Liver (tissue), 3 donors: Measurements from ENCODE around the gene MKI67.

Source experiments
- CTCF ChIP-seq: fragments of 150-350 bp; IDR thresholded peaks from 2 replicates; pipeline ENCODE4 v1.5.1; 2017; ENCODE audit warnings: improper control_type of control experiment, low read depth, low read length; ENCODE audit not compliant: missing input control
- EGR1 ChIP-seq, 2 donors: IDR thresholded peaks; 2 replicates each; pipeline ENCODE4 v1.6.1; 2016 to 2018; ENCODE audit warnings: antibody characterized with exemption in 2 of 2, low read depth in 2 of 2
- FOXA2 ChIP-seq: IDR thresholded peaks from 2 replicates; pipeline ENCODE4 v1.6.1; 2016; ENCODE audit warnings: antibody characterized with exemption
- TAF1 ChIP-seq: conservative IDR thresholded peaks from 2 replicates; pipeline ENCODE4 v1.6.1; 2016; ENCODE audit warnings: antibody characterized with exemption, mild to moderate bottlenecking
- donor health status: healthy.
- donor health status: healthy.

DNA sequence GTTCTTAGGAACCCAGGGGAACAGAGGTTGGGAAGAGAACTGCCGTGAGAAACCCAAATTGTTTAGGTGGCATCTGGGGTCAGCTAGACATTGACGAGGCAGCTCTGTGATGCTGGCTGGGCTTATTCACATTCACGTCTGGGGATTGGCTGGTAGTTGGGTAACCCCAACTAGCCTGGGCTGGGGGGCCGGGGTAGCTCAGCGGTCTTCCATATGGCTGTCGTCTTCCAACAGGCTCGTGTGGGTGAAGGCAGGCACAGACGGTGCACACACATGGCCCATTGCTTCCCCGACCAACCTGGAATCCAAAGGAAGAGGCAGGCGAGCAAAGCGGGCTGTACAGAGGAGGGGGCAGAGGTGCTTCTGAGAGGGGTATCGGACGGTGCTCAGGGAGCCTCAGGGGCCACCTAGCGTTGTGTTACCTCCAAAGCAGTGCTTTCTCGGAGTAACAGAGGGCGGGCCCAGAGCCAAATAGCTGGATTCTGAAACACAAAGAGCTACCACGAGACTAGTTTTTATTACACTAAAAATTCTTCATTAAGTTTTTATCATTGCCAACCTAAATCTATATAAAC is 34.5 kb downstream of the MKI67 start:
- TF ChIP-seq TAF1 (no peak), EGR1 (IDR thresholded peaks at IDR 0.05; ENCODE audit: low read depth in 2 of 2) (no peak), CTCF (no peak), FOXA2 (no peak)
